C1 segment of cervical spinal cord (tissue), 14 donors: ENCODE results near the gene C6.

ENCODE experiments used
- DNase-seq, 14 donors: peaks; one replicate each; lab custom pipeline; 2025; lab: John Stamatoyannopoulos, UW

Gene C6

DNA sequence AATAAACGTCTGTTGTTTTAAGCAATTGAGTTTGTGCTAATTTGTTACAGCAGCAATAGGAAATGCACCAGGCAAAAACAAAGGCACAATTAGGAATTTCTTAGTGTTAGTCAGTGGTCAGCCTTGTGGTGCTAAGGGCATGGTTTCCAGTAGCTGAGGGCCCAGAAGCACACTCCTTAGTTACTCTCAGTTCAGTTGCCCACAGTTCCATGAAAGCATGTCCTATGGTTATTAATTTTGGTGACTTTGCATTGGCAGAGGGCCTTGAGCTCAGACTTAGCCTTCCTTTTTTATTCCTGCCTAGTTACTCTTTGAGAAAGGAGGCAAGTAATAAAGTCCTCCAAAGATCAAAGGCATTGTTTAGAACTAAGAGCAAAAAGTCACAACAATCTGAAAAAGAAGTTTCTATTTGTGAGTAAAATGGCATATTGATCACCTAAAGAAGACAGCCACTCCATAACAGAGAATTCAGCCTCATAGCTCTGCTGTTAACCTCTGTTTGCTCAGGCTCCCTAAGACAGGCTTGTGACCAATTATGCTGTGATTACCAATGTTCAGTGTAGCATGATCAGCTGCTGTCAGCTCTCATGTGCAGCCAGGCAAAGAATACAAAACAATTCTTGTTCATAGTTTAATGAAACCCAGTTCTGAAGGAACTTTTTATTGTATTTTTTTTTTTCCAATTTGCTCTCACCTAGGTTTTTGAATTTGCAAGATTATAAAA lies 85.2 kb downstream of the C6 start:
- DNase-seq = no peak

DNA sequence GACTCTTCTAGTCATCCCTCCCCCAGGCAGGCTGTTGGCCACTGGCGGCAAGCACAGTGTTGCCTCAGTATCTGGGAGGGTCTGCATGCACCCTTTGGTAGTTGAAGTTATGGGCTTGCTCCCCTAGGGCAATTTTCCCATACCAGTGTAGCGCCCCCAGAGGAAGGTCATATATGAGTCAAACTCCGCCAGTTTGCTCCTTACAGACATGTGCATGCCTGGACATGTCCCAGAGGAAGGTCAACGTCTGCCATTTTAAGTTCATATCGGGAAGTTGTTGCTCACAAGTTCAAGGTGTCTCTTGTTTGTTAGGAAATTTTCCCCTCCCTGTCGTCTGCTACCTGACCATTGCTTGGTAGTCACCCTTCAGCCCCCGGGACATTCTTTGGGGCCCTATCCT lies 90.9 kb downstream of the C6 start:
- no peak for DNase-seq

DNA sequence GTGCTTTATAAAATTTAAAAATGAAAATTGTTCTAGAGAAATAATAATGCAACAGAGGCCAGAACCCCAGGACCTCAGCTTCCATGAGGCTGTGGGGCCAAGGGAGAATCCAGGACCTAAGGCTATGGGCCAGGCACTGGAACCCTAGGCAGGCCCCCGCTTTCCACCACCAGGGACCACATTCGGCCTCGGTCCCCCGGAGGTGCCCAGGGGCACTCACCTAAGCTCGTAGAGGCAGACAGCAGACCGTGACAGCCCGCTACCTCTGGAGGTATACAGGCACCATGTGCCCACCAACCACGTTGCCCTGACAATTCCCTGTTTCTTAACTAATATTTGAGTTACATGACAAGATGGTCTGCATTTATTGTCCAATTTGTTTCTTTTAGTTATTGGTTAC lies 92.7 kb downstream of the C6 start:
- DNase-seq = no peak

DNA sequence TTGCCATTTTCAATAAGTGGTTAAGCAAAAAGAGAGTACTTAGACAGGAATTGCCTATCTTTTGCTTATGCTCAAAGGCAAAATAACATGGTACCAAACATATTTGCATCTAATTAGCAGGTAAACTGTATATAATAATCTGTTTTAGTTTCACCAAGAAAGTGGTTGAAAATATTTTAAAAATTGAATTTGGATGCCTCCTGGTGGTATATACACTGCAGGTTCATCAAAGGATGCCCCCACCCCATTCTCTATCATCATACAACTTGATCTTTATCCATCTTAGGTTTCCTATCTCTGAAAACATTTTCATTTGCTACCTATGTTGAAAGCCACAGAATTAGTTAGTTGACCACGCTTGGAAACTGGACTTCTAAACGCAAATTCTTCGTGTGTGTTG lies 95.2 kb downstream of the C6 start:
- no peak for DNase-seq

DNA sequence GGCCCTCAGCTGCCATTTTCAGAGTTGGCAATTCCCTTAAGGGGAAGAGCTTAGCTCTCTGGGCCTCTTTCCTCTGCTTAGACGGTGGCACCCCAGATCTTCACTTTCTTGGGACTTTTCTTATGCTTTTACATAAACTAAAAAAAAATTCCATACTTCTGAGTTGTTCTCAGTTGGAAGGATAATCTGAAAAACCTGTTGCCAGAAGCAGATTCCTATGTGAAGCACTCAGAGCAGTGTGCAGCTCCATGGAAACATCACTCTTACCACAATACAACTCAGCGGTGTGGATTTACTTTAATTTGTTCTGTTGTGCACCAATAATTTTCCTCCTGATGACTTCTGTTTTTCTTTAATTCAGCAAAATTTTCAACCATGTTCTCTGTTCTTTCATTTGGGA lies 98.1 kb downstream of the C6 start:
- peak in 1 of 14 donors; percentile 2 for DNase-seq

DNA sequence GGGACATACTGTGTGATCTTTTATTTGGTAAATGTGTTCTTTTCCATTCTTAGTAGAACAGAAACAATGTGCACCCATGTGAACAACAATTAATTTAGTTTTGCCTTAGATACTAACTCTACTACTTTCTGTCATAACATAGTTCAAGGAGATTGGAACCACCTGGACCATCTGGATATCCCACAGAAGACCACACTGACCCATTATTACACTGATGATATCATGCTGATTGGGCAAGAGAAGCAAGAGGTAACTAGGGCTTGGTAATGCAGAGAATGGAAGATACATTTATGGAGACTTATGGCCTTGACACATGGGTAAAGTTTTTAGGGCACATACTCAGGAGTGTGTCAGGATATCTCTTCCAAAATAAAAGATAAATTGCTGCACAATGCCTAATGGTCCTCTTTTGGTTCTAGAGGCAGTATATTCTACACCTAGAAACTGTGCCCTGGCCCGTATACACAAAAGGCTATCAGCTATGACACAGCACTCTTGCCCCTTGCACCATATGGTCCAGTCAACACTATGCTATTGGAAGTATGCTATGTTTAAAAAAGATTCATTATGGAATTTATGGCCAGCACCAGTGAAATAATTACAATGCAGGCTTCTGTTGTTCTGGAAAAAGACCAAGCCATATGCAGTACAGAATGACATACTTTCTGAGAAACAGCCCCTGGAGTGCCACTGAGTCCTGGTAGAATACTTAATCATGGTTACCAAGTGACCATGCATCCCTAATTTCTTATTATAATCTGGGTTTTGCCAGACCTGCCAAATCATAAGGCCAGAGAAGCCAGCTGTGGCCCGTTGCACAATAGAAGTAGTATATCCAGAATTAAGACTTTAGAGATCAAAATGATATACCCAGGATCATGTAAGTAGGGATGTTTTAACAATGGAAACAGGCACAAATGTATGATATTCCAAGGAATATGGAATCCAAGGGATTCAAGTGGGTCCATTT lies 100.6 kb downstream of the C6 start:
- no peak for DNase-seq

DNA sequence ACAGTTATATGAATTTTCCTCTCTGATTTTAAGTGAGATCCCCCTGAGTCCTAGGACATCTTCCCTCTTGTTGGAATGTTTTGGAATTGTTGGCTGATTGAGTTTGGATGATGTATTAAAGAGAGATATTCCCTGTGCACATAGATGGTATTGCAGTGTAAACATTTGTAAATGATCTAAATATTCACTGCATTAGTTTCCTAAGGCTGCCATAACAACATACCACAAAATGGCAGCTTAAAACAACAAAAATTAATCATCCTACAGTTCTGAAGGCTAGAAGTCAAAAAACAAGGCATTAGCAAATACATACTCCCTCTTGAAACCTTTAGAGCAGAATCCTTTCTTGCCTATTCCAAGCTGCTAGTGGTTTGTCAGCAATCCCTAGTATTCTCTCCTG lies 104.1 kb downstream of the C6 start:
- DNase-seq = no peak

DNA sequence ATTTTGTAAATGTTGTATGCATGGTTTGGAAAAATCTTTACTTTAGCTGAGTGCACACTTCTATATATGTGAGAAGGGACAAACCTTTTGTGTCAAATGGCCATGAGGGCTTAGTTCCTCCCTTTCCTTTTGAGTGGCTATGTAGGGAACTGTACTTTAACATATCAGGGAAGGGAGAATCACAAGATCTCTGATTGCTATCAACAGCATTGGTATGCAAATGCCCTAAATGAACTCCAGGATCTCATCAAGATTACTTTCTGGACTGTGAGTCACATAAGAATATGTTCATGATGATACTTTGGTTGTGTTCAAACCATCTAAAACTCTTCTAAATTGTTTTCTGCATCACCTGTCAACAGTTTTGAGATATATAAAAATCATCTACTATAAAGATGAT lies 111.0 kb downstream of the C6 start:
- no peak for DNase-seq

DNA sequence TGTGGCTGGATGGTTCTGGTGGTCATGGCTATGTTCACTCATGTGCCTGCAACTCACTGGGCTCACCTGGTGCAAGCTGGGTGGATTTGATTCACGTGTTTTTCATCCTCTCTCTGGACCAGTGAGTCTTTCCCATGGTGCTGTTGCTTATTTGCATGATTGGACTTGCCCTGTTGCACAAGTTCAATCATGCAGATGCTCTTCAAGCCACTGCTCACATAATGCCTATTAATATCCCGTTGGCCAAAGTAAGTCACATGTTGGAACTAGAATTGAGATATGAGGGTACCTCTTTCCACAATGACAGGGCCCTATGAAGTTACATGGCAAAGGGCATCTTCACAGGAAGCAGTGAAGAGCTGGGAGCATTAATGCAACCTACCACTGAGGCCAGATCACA lies 115.7 kb downstream of the C6 start:
- no peak for DNase-seq

DNA sequence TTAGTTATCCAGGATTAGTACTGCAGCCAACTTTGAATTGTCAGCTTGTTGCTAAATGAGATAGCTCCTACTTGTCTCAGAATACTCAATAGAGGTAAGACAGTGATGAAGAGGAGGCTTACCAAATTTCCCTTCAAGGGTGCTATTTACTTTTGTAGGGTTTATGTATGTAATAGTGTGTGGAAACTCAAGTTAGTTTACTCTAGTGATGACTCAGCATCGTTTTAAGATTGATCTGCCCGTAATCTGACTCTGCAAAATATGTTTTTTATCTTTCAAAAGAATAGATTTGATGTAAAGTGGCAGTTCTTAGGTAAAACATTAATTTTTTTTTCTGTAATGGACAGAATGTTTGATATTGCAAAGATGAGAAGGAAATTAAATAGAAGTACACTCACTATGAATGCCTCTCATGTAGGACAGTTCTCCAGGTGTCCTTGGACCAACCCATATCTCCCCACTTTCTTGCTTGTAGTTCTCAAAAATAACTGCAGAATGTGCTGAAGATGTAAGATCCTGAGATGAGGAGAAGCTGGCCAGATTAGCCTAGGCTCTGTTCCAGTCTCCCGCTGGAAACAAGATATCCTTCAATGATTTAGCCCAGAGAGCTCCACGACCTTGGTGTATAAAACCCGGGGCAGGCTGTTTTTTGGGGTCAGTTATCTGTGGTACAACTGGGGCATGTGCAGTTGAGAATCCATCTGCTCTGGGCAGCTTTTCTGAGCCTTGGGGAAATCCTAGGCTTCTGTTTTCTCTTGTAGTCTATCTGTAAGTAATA lies 117.8 kb downstream of the C6 start:
- peak in 1 of 14 donors; percentile 3 for DNase-seq

DNA sequence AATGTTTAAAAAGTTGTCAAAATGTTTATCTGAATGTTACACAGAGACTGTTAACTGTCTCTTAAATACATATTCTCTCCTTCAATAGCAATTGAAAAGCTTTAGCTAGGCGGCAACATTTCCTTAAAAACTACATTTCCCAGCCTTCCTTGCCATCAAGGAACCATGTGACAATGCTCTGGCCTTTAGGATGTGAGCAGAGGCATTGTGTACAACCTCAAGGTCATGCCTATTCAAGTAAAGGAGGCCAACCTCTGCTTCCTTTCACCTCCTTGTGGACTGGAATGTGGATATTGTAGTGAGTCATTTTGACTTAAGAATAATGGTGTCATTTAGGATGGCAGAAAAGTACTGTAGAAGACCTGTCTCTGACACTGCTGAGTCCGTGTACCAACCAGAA lies 118.5 kb downstream of the C6 start:
- no peak for DNase-seq

DNA sequence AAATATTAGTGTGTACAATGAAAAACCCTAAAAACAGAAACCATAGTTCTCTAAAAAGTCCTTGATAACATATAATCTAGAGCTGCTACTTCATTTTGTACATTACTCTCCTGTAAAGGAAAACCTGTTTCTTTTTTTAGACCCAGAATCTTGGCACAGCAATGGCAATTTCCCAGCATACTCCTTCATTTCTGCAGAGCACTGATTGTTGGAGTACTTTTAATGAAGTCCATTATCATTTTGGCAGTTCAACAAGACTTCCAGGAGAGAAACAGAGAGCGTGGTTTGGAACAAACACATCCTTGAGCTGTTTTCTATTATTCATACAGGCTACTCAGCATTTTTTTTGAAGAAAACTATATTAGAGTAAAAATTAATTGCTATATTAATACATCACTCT lies 119.5 kb downstream of the C6 start:
- DNase-seq = no peak
